GM23338 (cell line): ENCODE data around the gene TSC22D1. TPM values are rescaled to one million over a fixed set of nuclear protein-coding genes. Genes with fewer than 3 reads are reported as not detected.

Source experiments
- ATAC-seq: fragments of 200-7000 bp; cut with Tn5 transposase; 3 replicates; pipeline ENCODE4 v1.9.1; 2020
- DNase-seq: peaks from one replicate; pipeline ENCODE4 v3.0.0-alpha.2; 2015; ENCODE audit warnings: low spot score
- H2AFZ ChIP-seq: fragments of 200-600 bp; sonication (generic); 2 replicates; pipeline ENCODE4 v1.8.0; 2016; ENCODE audit warnings: antibody characterized with exemption, mild to moderate bottlenecking, moderate library complexity
- H3F3A ChIP-seq: fragments of 200-600 bp; sonication (generic); replicated peaks from 2 replicates; pipeline ENCODE4 v1.8.0; 2017; ENCODE audit warnings: antibody characterized with exemption, mixed run types, low read depth
- H3K27ac ChIP-seq: fragments of 200-600 bp; sonication (generic); 2 replicates; pipeline ENCODE4 v1.6.1; 2016; ENCODE audit warnings: low read depth
- H3K27me3 ChIP-seq: fragments of 200-600 bp; sonication (generic); 2 replicates; pipeline ENCODE4 v1.8.0; 2016; ENCODE audit warnings: mild to moderate bottlenecking, mixed run types, moderate library complexity; ENCODE audit not compliant: insufficient read depth
- H3K36me3 ChIP-seq: fragments of 200-600 bp; sonication (generic); 2 replicates; pipeline ENCODE4 v1.8.0; 2016; ENCODE audit warnings: mild to moderate bottlenecking; ENCODE audit not compliant: insufficient read depth
- H3K4me1 ChIP-seq: fragments of 200-600 bp; sonication (generic); 2 replicates; pipeline ENCODE4 v1.8.0; 2016; ENCODE audit warnings: mild to moderate bottlenecking, moderate library complexity; ENCODE audit not compliant: insufficient read depth
- H3K4me2 ChIP-seq: fragments of 200-600 bp; sonication (generic); 2 replicates; pipeline ENCODE4 v1.7.1; 2017; ENCODE audit warnings: mixed run types
- H3K4me3 ChIP-seq: fragments of 200-600 bp; sonication (generic); 2 replicates; pipeline ENCODE4 v1.6.1; 2016; ENCODE audit warnings: mixed run types
- H3K79me2 ChIP-seq: fragments of 200-600 bp; sonication (generic); replicated peaks from 2 replicates; pipeline ENCODE4 v1.8.0; 2017; ENCODE audit warnings: mild to moderate bottlenecking; ENCODE audit not compliant: insufficient read depth
- H3K9me2 ChIP-seq: fragments of 200-600 bp; sonication (generic); 2 replicates; pipeline ENCODE4 v1.8.0; 2017; ENCODE audit not compliant: insufficient read depth
- H4K20me1 ChIP-seq: fragments of 200-600 bp; sonication (generic); replicated peaks from 2 replicates; pipeline ENCODE4 v1.8.0; 2017; ENCODE audit warnings: mild to moderate bottlenecking; ENCODE audit not compliant: insufficient read depth
- H3K27ac Mint-ChIP-seq: 2 replicates; pipeline ENCODE4 v1.8.0; 2020; ENCODE audit warnings: inconsistent platforms, mild to moderate bottlenecking, moderate library complexity, mixed read lengths
- H3K27me3 Mint-ChIP-seq: 3 replicates; pipeline ENCODE4 v1.8.0; 2022; ENCODE audit warnings: low read depth, mild to moderate bottlenecking, moderate library complexity, mixed read lengths, inconsistent platforms; ENCODE audit not compliant: insufficient read depth, poor library complexity
- H3K36me3 Mint-ChIP-seq: 3 replicates; pipeline ENCODE4 v1.8.0; 2021; ENCODE audit warnings: low read depth, mild to moderate bottlenecking, inconsistent platforms, moderate library complexity, mixed read lengths
- H3K4me1 Mint-ChIP-seq: 3 replicates; pipeline ENCODE4 v1.8.0; 2020; ENCODE audit warnings: mild to moderate bottlenecking, inconsistent platforms, mixed read lengths
- H3K4me3 Mint-ChIP-seq: 3 replicates; pipeline ENCODE4 v1.8.0; 2021; ENCODE audit warnings: moderate library complexity, mild to moderate bottlenecking, inconsistent platforms, mixed read lengths
- H3K9me3 Mint-ChIP-seq: 3 replicates; pipeline ENCODE4 v1.8.0; 2020; ENCODE audit warnings: moderate library complexity, mild to moderate bottlenecking, inconsistent platforms, mixed read lengths
- CTCF ChIP-seq, 2 experiments: fragments of 200-600 bp in 1 of 2; sonication (generic) in 1 of 2; conservative IDR thresholded peaks; 2 replicates each; pipeline versions ENCODE4 v1.5.1 to v1.6.1; 2016 to 2017; ENCODE audit warnings: antibody characterized with exemption in 2 of 2, low read depth in 2 of 2, mild to moderate bottlenecking in 2 of 2, moderate library complexity in 1 of 2
- ETS1 ChIP-seq: IDR thresholded peaks from 2 replicates; pipeline ENCODE4 v1.6.1; 2016; ENCODE audit warnings: antibody characterized with exemption
- EZH2 ChIP-seq: fragments of 200-600 bp; sonication (generic); IDR thresholded peaks from one replicate; pipeline ENCODE4 v1.8.0; 2017; ENCODE audit warnings: antibody characterized with exemption, mild to moderate bottlenecking, low read depth; ENCODE audit not compliant: unreplicated experiment
- EZH2phosphoT487 ChIP-seq: fragments of 200-600 bp; sonication (generic); IDR thresholded peaks from one replicate; pipeline ENCODE4 v1.8.1; 2018; ENCODE audit warnings: antibody characterized with exemption; ENCODE audit not compliant: unreplicated experiment
- JUNB ChIP-seq: IDR thresholded peaks from one replicate; pipeline ENCODE4 v1.6.1; 2016; ENCODE audit warnings: antibody characterized with exemption; ENCODE audit not compliant: unreplicated experiment
- NANOG ChIP-seq: IDR thresholded peaks from 2 replicates; pipeline ENCODE4 v1.6.1; 2016; ENCODE audit warnings: antibody characterized with exemption, borderline replicate concordance
- POLR2AphosphoS5 ChIP-seq: IDR thresholded peaks from 2 replicates; pipeline ENCODE4 v1.6.1; 2016; ENCODE audit warnings: antibody characterized with exemption, low read depth
- STAT1 ChIP-seq: IDR thresholded peaks from one replicate; pipeline ENCODE4 v1.6.1; 2016; ENCODE audit warnings: antibody characterized with exemption; ENCODE audit not compliant: unreplicated experiment
- ZNF114 ChIP-seq: fragments of 250-450 bp; sonication (Bioruptor Pico); IDR thresholded peaks from 2 replicates; pipeline ENCODE4 v1.5.0; 2020; ENCODE audit warnings: mild to moderate bottlenecking, moderate library complexity
- ZNF462 ChIP-seq: fragments of 250-450 bp; sonication (Bioruptor Pico); IDR thresholded peaks from 2 replicates; pipeline ENCODE4 v1.5.0; 2020; ENCODE audit warnings: mild to moderate bottlenecking, moderate library complexity
- polyA plus RNA-seq: library from polyadenylated mRNA; unstranded; fragments of >200 nt; fragmentation: Nextera tagmentation; extraction: Ambion mirVana; gene quantifications from 2 replicates; pipeline ENCODE4 v1.2.1, GENCODE V29; 2016
- total RNA-seq: library from RNA; depleted of rRNA; stranded (reverse); fragments of >200 nt; shearing (Covaris generic); gene quantifications from 2 replicates; pipeline ENCODE4 v1.2.3, GENCODE V29; 2014

The TSC22D1 gene
- total and polyA plus RNA-seq, 2 experiments from 2014 or later: 58.5 to 114 TPM

- Mint-ChIP-seq H3K4me1 (peaks cover 42% of the 10 kb centered on the region), H3K4me3 (no peak overlapping the region), H3K27me3 (peaks cover 9% of the 10 kb centered on the region), H3K27ac (no peak overlapping the region), H3K36me3 (peaks cover 4% of the 10 kb centered on the region; the same call in 2 of the 3 replicates), H3K9me3 (peaks cover 9% of the 10 kb centered on the region)
- Histone ChIP-seq H3K27me3 (no peaks in the 10 kb centered on the region), H3K79me2 (no peaks in the 10 kb centered on the region), H3K4me3 (no peak overlapping the region), H3F3A (no peaks in the 10 kb centered on the region), H3K9me2 (no peaks in the 10 kb centered on the region; the same call in 1 of the 2 replicates), H4K20me1 (no peaks in the 10 kb centered on the region), H3K27ac (no peak overlapping the region), H3K4me2 (0 out of 2 replicates have a peak overlapping the region, but pooled peaks have one; percentile 51), H3K36me3 (no peaks in the 10 kb centered on the region), H3K4me1 (peaks cover 27% of the 10 kb centered on the region), H2AFZ (peak overlapping the region; percentile 95)
- ATAC-seq (no peak), DNase-seq (no peak)
- TF ChIP-seq JUNB (no peak), ETS1 (no peak), POLR2AphosphoS5 (no peak), EZH2phosphoT487 (no peak)
These were observed 158.3 kb downstream of the TSC22D1 start for GRCh38 chr13:44417876-44418275.

- peaks cover 9% of the 10 kb centered on the region for H3K27me3 Mint-ChIP-seq
- peak overlapping the region; percentile 95 for H2AFZ ChIP-seq
- H3K4me1 Mint-ChIP-seq: peaks cover 45% of the 10 kb centered on the region
These were observed 158.7 kb downstream of the TSC22D1 start for GRCh38 chr13:44417446-44417845.

More at GRCh38 chr13:44417446-44417845, 158.7 kb downstream of the TSC22D1 start:
- H3K27ac Mint-ChIP-seq: no peak overlapping the region
- H4K20me1 ChIP-seq: no peaks in the 10 kb centered on the region
- no peaks in the 10 kb centered on the region for H3K27me3 ChIP-seq
- peaks cover 28% of the 10 kb centered on the region for H3K4me1 ChIP-seq
- H3K4me3 Mint-ChIP-seq: no peak overlapping the region; the same call in 2 of the 3 replicates
- H3K9me2 ChIP-seq: no peaks in the 10 kb centered on the region; the same call in 1 of the 2 replicates
- no peaks in the 10 kb centered on the region for H3K36me3 ChIP-seq
- DNase-seq (no peak), ATAC-seq (no peak)
- H3K9me3 Mint-ChIP-seq: peaks cover 10% of the 10 kb centered on the region
- H3K36me3 Mint-ChIP-seq: peaks cover 6% of the 10 kb centered on the region; the same call in 2 of the 3 replicates
- H3K27ac ChIP-seq: no peak overlapping the region
- H3F3A ChIP-seq: no peaks in the 10 kb centered on the region
- no peak for TF ChIP-seq STAT1
- TF ChIP-seq NANOG: no peak
- TF ChIP-seq ZNF114 (CRISPR knock-in tag): no peak
- no peak for TF ChIP-seq POLR2AphosphoS5
- TF ChIP-seq ETS1: no peak
- TF ChIP-seq JUNB: no peak
- no peak for TF ChIP-seq EZH2phosphoT487
- no peak for TF ChIP-seq CTCF (conservative IDR thresholded peaks at IDR 0.05; ENCODE audit: low read depth in 2 of 2)
- no peak for TF ChIP-seq EZH2
- no peak for TF ChIP-seq ZNF462 (CRISPR knock-in tag)
- 0 out of 2 replicates have a peak overlapping the region, but pooled peaks have one; percentile 51 for H3K4me2 ChIP-seq
- H3K4me3 ChIP-seq: no peak overlapping the region
- no peaks in the 10 kb centered on the region for H3K79me2 ChIP-seq
